ENCODE measurements around the gene SRGAP1.
"Not testable (repeated sequence)": the region's sequence is repeated elsewhere in the genome, so short reads cannot be mapped to it uniquely, and the experiment has no call there.

The SRGAP1 gene

DNA sequence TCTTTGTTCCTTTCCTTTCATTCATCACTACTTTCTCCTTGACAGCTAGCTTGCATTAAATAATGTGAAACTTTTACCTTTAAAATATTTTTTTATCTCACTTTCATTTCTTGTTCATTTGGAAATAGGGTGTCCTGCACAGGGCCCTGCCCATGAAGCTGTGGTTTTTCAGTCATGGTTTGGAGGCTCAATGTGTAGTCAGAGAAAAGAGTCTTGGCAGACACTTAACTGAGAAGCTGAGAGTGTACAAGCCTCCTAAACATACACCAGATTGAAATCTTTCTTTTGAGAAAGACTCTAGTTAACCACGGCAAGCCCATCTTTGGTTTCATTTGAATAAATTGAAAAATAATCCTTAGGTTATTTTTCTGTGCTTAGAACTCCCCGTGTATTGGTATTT is 303.4 kb downstream of the SRGAP1 start:
- Mint-ChIP-seq H3K9me3 (no peaks in the 10 kb centered on the region), H3K27me3 (no peaks in the 10 kb centered on the region), H3K4me3 (no peak overlapping the region), H3K4me1 (ENCODE audit: low read depth) (peaks cover 7% of the 10 kb centered on the region), H3K27ac (no peak overlapping the region), H3K36me3 (ENCODE audit: low read depth) (no peaks in the 10 kb centered on the region)

GRCh38 chr12:64154677-64155076 is 310.2 kb downstream of the SRGAP1 start:
- no peaks in the 10 kb centered on the region for H3K9me3 Mint-ChIP-seq
- peaks cover 3% of the 10 kb centered on the region for H3K36me3 Mint-ChIP-seq (ENCODE audit: low read depth)
- H3K4me3 Mint-ChIP-seq, result no peak overlapping the region
- no peaks in the 10 kb centered on the region for H3K4me1 Mint-ChIP-seq (ENCODE audit: low read depth)
- no peak overlapping the region for H3K27ac Mint-ChIP-seq
- H3K27me3 Mint-ChIP-seq, result no peaks in the 10 kb centered on the region

GRCh38 chr12:64157110-64157509 is 312.6 kb downstream of the SRGAP1 start:
- H3K4me1 Mint-ChIP-seq (ENCODE audit: low read depth), result no peaks in the 10 kb centered on the region
- H3K36me3 Mint-ChIP-seq (ENCODE audit: low read depth), result peaks cover 3% of the 10 kb centered on the region
- no peak overlapping the region for H3K4me3 Mint-ChIP-seq
- H3K27ac Mint-ChIP-seq, result no peak overlapping the region
- H3K9me3 Mint-ChIP-seq, result no peaks in the 10 kb centered on the region
- H3K27me3 Mint-ChIP-seq, result no peaks in the 10 kb centered on the region

- Mint-ChIP-seq H3K4me3 (no peak overlapping the region), H3K36me3 (ENCODE audit: low read depth) (peaks cover 13% of the 10 kb centered on the region), H3K9me3 (peaks cover 6% of the 10 kb centered on the region), H3K4me1 (ENCODE audit: low read depth) (no peaks in the 10 kb centered on the region), H3K27me3 (no peaks in the 10 kb centered on the region), H3K27ac (no peak overlapping the region)
Measured at GRCh38 chr12:64160021-64160710, 315.7 kb downstream of the SRGAP1 start.

DNA sequence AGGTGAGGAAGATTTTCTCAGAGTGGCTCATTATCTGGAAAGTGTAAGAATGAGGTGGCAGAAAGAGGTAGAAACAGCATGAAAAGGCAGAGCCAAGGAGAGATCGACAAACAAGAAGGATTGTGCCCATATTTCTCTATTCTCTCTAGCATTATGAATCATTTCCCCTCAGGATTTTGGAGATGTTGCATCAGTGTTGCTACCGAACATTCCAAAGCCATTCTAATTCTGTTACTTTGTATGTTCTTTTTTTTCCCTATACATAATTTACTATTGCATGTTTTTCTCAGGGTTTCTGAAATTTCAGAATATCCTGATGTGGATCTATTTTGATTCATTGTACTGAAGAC is 316.2 kb downstream of the SRGAP1 start:
- H3K9me3 Mint-ChIP-seq, result peaks cover 7% of the 10 kb centered on the region
- H3K27me3 Mint-ChIP-seq, result no peaks in the 10 kb centered on the region
- H3K4me1 Mint-ChIP-seq (ENCODE audit: low read depth), result no peaks in the 10 kb centered on the region
- H3K4me3 Mint-ChIP-seq, result no peak overlapping the region
- H3K36me3 Mint-ChIP-seq (ENCODE audit: low read depth), result peaks cover 13% of the 10 kb centered on the region
- no peak overlapping the region for H3K27ac Mint-ChIP-seq

- H3K4me3 Mint-ChIP-seq; H3K36me3 Mint-ChIP-seq (ENCODE audit: low read depth); H3K4me1 Mint-ChIP-seq (ENCODE audit: low read depth); H3K27me3 Mint-ChIP-seq; H3K27ac Mint-ChIP-seq: not testable (repeated sequence)
- H3K9me3 Mint-ChIP-seq, result peaks cover 13% of the 10 kb centered on the region
Measured at GRCh38 chr12:64166606-64167005, 322.1 kb downstream of the SRGAP1 start.

- not testable (repeated sequence) for H3K4me3 Mint-ChIP-seq; H3K36me3 Mint-ChIP-seq (ENCODE audit: low read depth); H3K27ac Mint-ChIP-seq; H3K27me3 Mint-ChIP-seq; H3K4me1 Mint-ChIP-seq (ENCODE audit: low read depth)
- H3K9me3 Mint-ChIP-seq, result peaks cover 13% of the 10 kb centered on the region
Measured at GRCh38 chr12:64167041-64167440, 322.5 kb downstream of the SRGAP1 start.

DNA sequence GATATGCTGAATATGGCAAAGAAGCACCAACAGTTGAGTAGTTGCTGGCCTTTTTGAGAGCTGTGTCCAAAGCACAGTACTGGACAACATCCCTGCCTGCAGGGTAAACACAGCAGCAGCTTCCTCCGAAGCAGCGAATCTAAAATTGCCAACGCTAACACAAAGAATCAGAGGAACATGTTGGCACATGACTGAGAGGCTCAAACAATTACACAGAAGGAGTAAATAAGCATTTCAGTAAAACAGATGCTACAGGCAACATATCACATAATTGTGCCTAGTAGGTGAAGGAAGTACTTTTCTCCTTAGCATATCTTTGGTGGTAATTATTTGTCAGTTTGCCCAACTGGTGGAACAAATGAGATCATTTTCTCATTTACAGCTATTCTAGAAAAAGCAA is 325.5 kb downstream of the SRGAP1 start:
- H3K4me3 Mint-ChIP-seq, result no peak overlapping the region
- H3K27me3 Mint-ChIP-seq, result no peaks in the 10 kb centered on the region
- no peaks in the 10 kb centered on the region for H3K4me1 Mint-ChIP-seq (ENCODE audit: low read depth)
- H3K36me3 Mint-ChIP-seq (ENCODE audit: low read depth), result no peaks in the 10 kb centered on the region
- peaks cover 7% of the 10 kb centered on the region for H3K9me3 Mint-ChIP-seq
- no peak overlapping the region for H3K27ac Mint-ChIP-seq

DNA sequence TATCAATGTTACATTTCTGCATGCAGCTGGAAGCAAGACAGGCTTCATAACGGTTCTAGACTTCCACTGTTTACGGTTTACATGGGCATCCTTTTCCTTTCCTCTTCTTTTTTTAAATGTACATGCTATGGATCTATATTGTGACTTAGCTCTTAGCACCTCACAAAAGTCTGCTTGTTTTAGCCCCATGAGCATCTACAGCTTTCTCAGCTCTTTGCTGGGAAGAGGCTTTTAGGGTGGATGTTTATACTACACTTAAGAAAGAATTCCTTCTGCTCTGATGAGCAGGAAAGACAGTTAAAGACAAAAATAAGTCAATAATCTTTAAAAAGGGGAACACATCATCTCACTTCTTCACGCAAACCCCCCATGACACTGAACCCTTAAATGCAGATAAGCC is 326.2 kb downstream of the SRGAP1 start:
- Mint-ChIP-seq H3K27me3 (no peaks in the 10 kb centered on the region), H3K9me3 (peaks cover 5% of the 10 kb centered on the region)

GRCh38 chr12:64171715-64172114 is 327.2 kb downstream of the SRGAP1 start:
- Mint-ChIP-seq H3K4me3 (no peak overlapping the region), H3K9me3 (peaks cover 3% of the 10 kb centered on the region), H3K4me1 (ENCODE audit: low read depth) (no peaks in the 10 kb centered on the region), H3K27me3 (no peaks in the 10 kb centered on the region), H3K27ac (no peak overlapping the region), H3K36me3 (ENCODE audit: low read depth) (no peaks in the 10 kb centered on the region)

More for the DNA sequence above, 326.2 kb downstream of the SRGAP1 start:
- no peaks in the 10 kb centered on the region for H3K4me1 Mint-ChIP-seq (ENCODE audit: low read depth)
- no peaks in the 10 kb centered on the region for H3K36me3 Mint-ChIP-seq (ENCODE audit: low read depth)
- no peak overlapping the region for H3K27ac Mint-ChIP-seq
- H3K4me3 Mint-ChIP-seq, result no peak overlapping the region

DNA sequence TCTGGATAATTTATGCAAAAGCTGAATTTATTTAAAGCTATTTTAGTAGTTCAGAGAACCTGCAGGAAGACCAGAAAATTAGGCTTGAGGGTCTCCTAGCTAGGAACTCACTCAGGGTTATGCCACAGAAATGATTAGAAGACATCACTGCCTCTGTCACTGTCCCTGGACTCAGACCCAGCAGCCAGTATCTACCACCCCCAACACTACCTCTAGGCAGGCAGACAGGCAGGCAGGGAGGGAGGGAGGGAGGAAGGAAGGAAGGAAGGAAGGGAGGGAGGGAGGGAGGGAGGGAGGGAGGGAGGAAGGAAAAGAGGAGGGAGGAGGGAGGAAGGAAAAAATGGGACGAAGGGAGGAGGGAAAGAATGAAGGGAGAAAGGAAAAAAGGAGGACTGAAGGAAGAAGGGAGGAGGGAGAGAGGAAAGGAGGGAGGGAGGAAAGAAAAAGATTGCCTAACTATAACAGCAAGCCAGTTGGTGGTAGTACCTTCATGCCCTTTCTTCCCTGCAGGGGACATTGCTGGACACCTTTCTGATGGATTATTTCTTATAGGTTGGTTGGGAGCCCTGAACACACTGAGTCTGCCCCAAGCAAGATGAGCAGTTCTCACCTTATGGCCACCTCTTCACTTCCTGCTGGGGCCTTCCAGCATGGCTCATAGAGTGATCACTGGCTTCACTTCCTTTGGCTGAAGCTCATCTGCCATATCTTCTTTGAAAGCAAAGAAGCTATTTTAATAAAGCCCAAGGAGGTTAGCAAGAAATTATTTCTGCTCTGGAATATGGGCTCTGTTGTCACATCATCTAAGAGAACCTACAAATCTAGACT is 327.9 kb downstream of the SRGAP1 start:
- Mint-ChIP-seq H3K9me3 (peaks cover 3% of the 10 kb centered on the region), H3K4me3 (no peak overlapping the region), H3K27me3 (no peaks in the 10 kb centered on the region), H3K36me3 (ENCODE audit: low read depth) (no peaks in the 10 kb centered on the region), H3K4me1 (ENCODE audit: low read depth) (no peaks in the 10 kb centered on the region), H3K27ac (no peak overlapping the region)

DNA sequence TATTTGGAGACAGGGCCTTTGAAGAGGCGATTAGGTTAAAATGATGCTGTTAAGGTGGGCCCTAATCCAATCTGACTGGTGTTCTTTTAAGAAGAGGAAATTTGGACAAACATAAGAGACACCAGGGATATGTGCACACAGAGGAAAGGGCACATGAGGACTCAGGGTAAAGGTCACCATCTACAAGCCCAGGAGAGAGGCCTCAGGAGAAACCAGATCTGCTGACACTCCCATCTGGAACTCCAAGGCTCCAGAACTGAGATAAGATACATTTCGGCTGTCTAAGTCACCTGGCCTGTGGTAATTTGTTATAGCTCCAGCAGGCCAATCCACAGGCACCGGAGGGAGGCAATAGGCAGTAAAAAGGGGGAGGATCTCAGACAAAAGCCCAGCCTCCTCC is 329.0 kb downstream of the SRGAP1 start:
- H3K4me3 Mint-ChIP-seq, result no peak overlapping the region
- H3K9me3 Mint-ChIP-seq, result no peaks in the 10 kb centered on the region
- no peak overlapping the region for H3K27ac Mint-ChIP-seq
- no peaks in the 10 kb centered on the region for H3K27me3 Mint-ChIP-seq
- no peaks in the 10 kb centered on the region for H3K36me3 Mint-ChIP-seq (ENCODE audit: low read depth)
- H3K4me1 Mint-ChIP-seq (ENCODE audit: low read depth), result no peaks in the 10 kb centered on the region

GRCh38 chr12:64175254-64175945 is 330.9 kb downstream of the SRGAP1 start:
- no peak overlapping the region for H3K27ac Mint-ChIP-seq
- H3K9me3 Mint-ChIP-seq, result no peaks in the 10 kb centered on the region
- no peaks in the 10 kb centered on the region for H3K4me1 Mint-ChIP-seq (ENCODE audit: low read depth)
- H3K4me3 Mint-ChIP-seq, result no peak overlapping the region
- H3K36me3 Mint-ChIP-seq (ENCODE audit: low read depth), result no peaks in the 10 kb centered on the region
- H3K27me3 Mint-ChIP-seq, result no peaks in the 10 kb centered on the region

DNA sequence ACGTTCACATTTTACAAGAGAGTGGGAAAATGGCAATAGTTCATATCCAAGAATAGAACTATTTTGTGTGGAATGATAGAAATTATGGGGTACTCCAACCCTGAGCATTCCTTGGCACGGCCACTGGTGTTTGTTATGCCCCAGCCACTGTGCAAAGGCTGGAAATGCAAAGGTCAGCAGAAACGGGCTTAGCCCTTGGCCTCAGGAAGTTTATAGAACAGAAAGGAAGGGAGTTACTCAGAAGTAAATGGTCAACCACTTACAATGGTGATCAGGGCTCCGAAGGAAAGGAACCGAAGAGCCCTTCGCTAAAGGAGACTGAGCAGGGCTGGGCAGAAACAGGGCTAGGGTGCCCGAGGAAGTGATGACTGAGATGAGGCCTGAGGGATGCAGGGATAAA is 332.5 kb downstream of the SRGAP1 start:
- Mint-ChIP-seq H3K27me3 (no peaks in the 10 kb centered on the region), H3K36me3 (ENCODE audit: low read depth) (no peaks in the 10 kb centered on the region), H3K27ac (no peak overlapping the region), H3K9me3 (no peaks in the 10 kb centered on the region), H3K4me3 (no peak overlapping the region), H3K4me1 (ENCODE audit: low read depth) (no peaks in the 10 kb centered on the region)

DNA sequence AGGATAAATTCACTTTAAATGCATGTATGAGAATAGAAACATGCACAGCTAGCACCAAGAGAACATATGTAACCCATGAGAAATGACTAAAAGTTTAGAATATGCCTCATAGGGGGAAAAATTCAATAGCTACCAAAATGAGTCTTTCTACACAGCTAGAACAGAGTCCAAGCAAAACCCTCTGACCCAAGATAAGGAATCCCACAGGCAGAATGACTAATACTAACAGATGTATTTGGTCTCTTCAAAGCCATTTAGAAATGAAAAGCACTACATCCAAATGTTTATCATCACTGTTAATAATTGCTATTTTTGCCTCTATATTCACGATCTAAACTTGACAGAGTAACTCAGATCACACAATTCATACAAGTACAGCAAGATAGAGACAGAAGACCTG is 333.6 kb downstream of the SRGAP1 start:
- no peaks in the 10 kb centered on the region for H3K4me1 Mint-ChIP-seq (ENCODE audit: low read depth)
- H3K4me3 Mint-ChIP-seq, result no peak overlapping the region
- H3K36me3 Mint-ChIP-seq (ENCODE audit: low read depth), result peaks cover 4% of the 10 kb centered on the region
- H3K27me3 Mint-ChIP-seq, result no peaks in the 10 kb centered on the region
- no peak overlapping the region for H3K27ac Mint-ChIP-seq
- H3K9me3 Mint-ChIP-seq, result no peaks in the 10 kb centered on the region
